GM12874 (cell line): Measurements from ENCODE around the gene LAPTM5.

Source experiments
- CTCF ChIP-seq: IDR thresholded peaks from 2 replicates; pipeline ENCODE4 v1.5.1; 2011; ENCODE audit warnings: low read depth, mild to moderate bottlenecking, control low read depth, low read length, moderate library complexity; ENCODE audit not compliant: insufficient read depth

The LAPTM5 gene

GRCh38 chr1:30756206-30756544 lies 1.4 kb downstream of the LAPTM5 start:
- TF ChIP-seq CTCF, result no peak

GRCh38 chr1:30755746-30756145 lies 1.8 kb downstream of the LAPTM5 start:
- TF ChIP-seq CTCF, result no peak

GRCh38 chr1:30755334-30755733 lies 2.2 kb downstream of the LAPTM5 start:
- TF ChIP-seq CTCF, result no peak

- no peak for TF ChIP-seq CTCF
Measured at GRCh38 chr1:30754684-30755171, 2.8 kb downstream of the LAPTM5 start.

- TF ChIP-seq CTCF, result no peak
Measured at GRCh38 chr1:30753660-30754123, 3.9 kb downstream of the LAPTM5 start.

- TF ChIP-seq CTCF, result no peak
Measured at GRCh38 chr1:30753118-30753517, 4.5 kb downstream of the LAPTM5 start.

GRCh38 chr1:30752651-30752908 lies 5.0 kb downstream of the LAPTM5 start:
- no peak for TF ChIP-seq CTCF
